Measurements from ENCODE around the gene SMIM15. TPM values are rescaled to one million over a fixed set of nuclear protein-coding genes. Genes with fewer than 3 reads are reported as not detected.

The SMIM15 gene
- total RNA-seq, 6 experiments from 2014 or later = 22.8 to 44.8 (median 29.4) TPM

GRCh38 chr5:61177070-61177469, 14.8 kb upstream of the SMIM15 start:
- TF ChIP-seq CTCF (IDR thresholded peaks at IDR 0.05) = no peak
- TF ChIP-seq POLR2A (IDR thresholded peaks at IDR 0.05) = no peak
- no peaks in the 10 kb centered on the region for H3K4me1 ChIP-seq
- no peak for DNase-seq
- ATAC-seq = no peak
- 84% methylated on average over 3 of the region's 3 CpGs for WGBS (ENCODE audit: insufficient coverage, low coverage, low lambda C conversion rate, missing lambda C conversion rate)
- H3K27ac ChIP-seq = no peak overlapping the region
- H3K9me3 ChIP-seq = no peaks in the 10 kb centered on the region
- H3K36me3 ChIP-seq = no peaks in the 10 kb centered on the region
- no peak overlapping the region for H3K4me3 ChIP-seq
- no peaks in the 10 kb centered on the region for H3K27me3 ChIP-seq
- intact Hi-C loops (cut with DNase I) = no loop called here

GRCh38 chr5:61176631-61177030, 14.4 kb upstream of the SMIM15 start:
- ATAC-seq (no peak), DNase-seq (no peak)
- Histone ChIP-seq H3K9me3 (no peaks in the 10 kb centered on the region), H3K4me3 (no peak overlapping the region), H3K27me3 (no peaks in the 10 kb centered on the region), H3K27ac (no peak overlapping the region), H3K4me1 (no peaks in the 10 kb centered on the region), H3K36me3 (no peaks in the 10 kb centered on the region)
- no peak for TF ChIP-seq POLR2A (IDR thresholded peaks at IDR 0.05)
- TF ChIP-seq CTCF (IDR thresholded peaks at IDR 0.05) = no peak
- no CpG with 5 or more reads among the region's 3 CpGs for WGBS (ENCODE audit: insufficient coverage, low coverage, low lambda C conversion rate, missing lambda C conversion rate)
- intact Hi-C loops (cut with DNase I) = no loop called here

GRCh38 chr5:61171479-61171878, 9.2 kb upstream of the SMIM15 start:
- ATAC-seq = no peak
- no peaks in the 10 kb centered on the region for H3K9me3 ChIP-seq
- DNase-seq = no peak
- no peaks in the 10 kb centered on the region for H3K36me3 ChIP-seq
- no peak overlapping the region for H3K27ac ChIP-seq
- no peaks in the 10 kb centered on the region for H3K4me1 ChIP-seq
- H3K27me3 ChIP-seq = no peaks in the 10 kb centered on the region
- WGBS (ENCODE audit: insufficient coverage, low coverage, low lambda C conversion rate, missing lambda C conversion rate) = 90% methylated on average over 1 of the region's 1 CpG
- intact Hi-C loops (cut with DNase I) = no loop called here
- TF ChIP-seq CTCF (IDR thresholded peaks at IDR 0.05) = no peak
- TF ChIP-seq POLR2A (IDR thresholded peaks at IDR 0.05) = no peak
- no peak overlapping the region for H3K4me3 ChIP-seq

- no peaks in the 10 kb centered on the region for H3K27me3 ChIP-seq
- H3K4me1 ChIP-seq = peaks cover 0 to 5% (median 0%) of the 10 kb centered on the region in 4 donors
- H3K9me3 ChIP-seq = no peaks in the 10 kb centered on the region
- H3K27ac ChIP-seq = no peak overlapping the region
- intact Hi-C loops (cut with DNase I) = no loop called here
- no peaks in the 10 kb centered on the region for H3K36me3 ChIP-seq
- no peak overlapping the region for H3K4me3 ChIP-seq
- no peak for TF ChIP-seq CTCF (IDR thresholded peaks at IDR 0.05)
- ATAC-seq (no peak), DNase-seq (no peak)
- WGBS (ENCODE audit: insufficient coverage, low coverage, low lambda C conversion rate, missing lambda C conversion rate) = 95% methylated on average over 8 of the region's 8 CpGs
Measured at GRCh38 chr5:61168951-61169350, 6.7 kb upstream of the SMIM15 start.

GRCh38 chr5:61167382-61167781, 5.1 kb upstream of the SMIM15 start:
- ATAC-seq (no peak), DNase-seq (no peak)
- intact Hi-C loops (cut with DNase I) = no loop called here
- TF ChIP-seq POLR2A (IDR thresholded peaks at IDR 0.05) (no peak), CTCF (IDR thresholded peaks at IDR 0.05) (peak; percentile 10 to 42 (median 36))
- WGBS (ENCODE audit: insufficient coverage, low coverage, low lambda C conversion rate, missing lambda C conversion rate) = 48% methylated on average over 4 of the region's 4 CpGs
- H3K4me3 ChIP-seq = no peak overlapping the region
- H3K9me3 ChIP-seq = no peaks in the 10 kb centered on the region
- H3K27me3 ChIP-seq = no peaks in the 10 kb centered on the region
- H3K36me3 ChIP-seq = no peaks in the 10 kb centered on the region
- H3K4me1 ChIP-seq = peaks cover 0 to 9% (median 0%) of the 10 kb centered on the region in 4 donors
- no peak overlapping the region for H3K27ac ChIP-seq

All from right lobe of liver (tissue), 6 donors.